ENCODE data around the gene SPP1.
"Not testable (repeated sequence)": the region's sequence is repeated elsewhere in the genome, so short reads cannot be mapped to it uniquely, and the experiment has no call there.

The SPP1 gene

GRCh38 chr4:87939978-87940690 is 35.4 kb upstream of the SPP1 start:
- H3K9me3 ChIP-seq (ENCODE audit: insufficient read depth, low read depth, low read length): no peaks in the 10 kb centered on the region
- H3K27me3 ChIP-seq (ENCODE audit: insufficient read depth, low read length): no peaks in the 10 kb centered on the region
- no peak overlapping the region for H3K9ac ChIP-seq (ENCODE audit: low read depth, low read length)
- H3K36me3 ChIP-seq (ENCODE audit: insufficient read depth, low read depth, low read length): peaks cover 8% of the 10 kb centered on the region
- peaks cover 7% of the 10 kb centered on the region; the same call in 1 of the 2 replicates for H3K4me1 ChIP-seq (ENCODE audit: insufficient read depth, low read length)
- H3K27ac ChIP-seq (ENCODE audit: low read length): no peak overlapping the region
- H3K4me3 ChIP-seq (ENCODE audit: low read length): no peak overlapping the region

GRCh38 chr4:87940809-87941208 is 34.7 kb upstream of the SPP1 start:
- H3K27me3 ChIP-seq (ENCODE audit: insufficient read depth, low read length); H3K9me3 ChIP-seq (ENCODE audit: insufficient read depth, low read depth, low read length); H3K36me3 ChIP-seq (ENCODE audit: insufficient read depth, low read depth, low read length); H3K4me3 ChIP-seq (ENCODE audit: low read length); H3K4me1 ChIP-seq (ENCODE audit: insufficient read depth, low read length); H3K27ac ChIP-seq (ENCODE audit: low read length); H3K9ac ChIP-seq (ENCODE audit: low read depth, low read length): not testable (repeated sequence)

- no peaks in the 10 kb centered on the region for H3K27me3 ChIP-seq (ENCODE audit: insufficient read depth, low read length)
- H3K4me1 ChIP-seq (ENCODE audit: insufficient read depth, low read length): no peaks in the 10 kb centered on the region
- no peak overlapping the region for H3K4me3 ChIP-seq (ENCODE audit: low read length)
- no peak overlapping the region for H3K27ac ChIP-seq (ENCODE audit: low read length)
- H3K9ac ChIP-seq (ENCODE audit: low read depth, low read length): no peak overlapping the region
- no peaks in the 10 kb centered on the region for H3K9me3 ChIP-seq (ENCODE audit: insufficient read depth, low read depth, low read length)
- no peaks in the 10 kb centered on the region for H3K36me3 ChIP-seq (ENCODE audit: insufficient read depth, low read depth, low read length)
Observed at GRCh38 chr4:87941537-87942392, 33.7 kb upstream of the SPP1 start.

GRCh38 chr4:87943660-87944149 is 31.8 kb upstream of the SPP1 start:
- Histone ChIP-seq H3K9ac (ENCODE audit: low read depth, low read length) (no peak overlapping the region), H3K4me3 (ENCODE audit: low read length) (no peak overlapping the region), H3K4me1 (ENCODE audit: insufficient read depth, low read length) (no peaks in the 10 kb centered on the region), H3K9me3 (ENCODE audit: insufficient read depth, low read depth, low read length) (no peaks in the 10 kb centered on the region), H3K36me3 (ENCODE audit: insufficient read depth, low read depth, low read length) (no peaks in the 10 kb centered on the region), H3K27ac (ENCODE audit: low read length) (no peak overlapping the region), H3K27me3 (ENCODE audit: insufficient read depth, low read length) (no peaks in the 10 kb centered on the region)

- H3K4me3 ChIP-seq (ENCODE audit: low read length): no peak overlapping the region
- no peaks in the 10 kb centered on the region for H3K27me3 ChIP-seq (ENCODE audit: insufficient read depth, low read length)
- no peaks in the 10 kb centered on the region for H3K36me3 ChIP-seq (ENCODE audit: insufficient read depth, low read depth, low read length)
- H3K9ac ChIP-seq (ENCODE audit: low read depth, low read length): no peak overlapping the region
- H3K4me1 ChIP-seq (ENCODE audit: insufficient read depth, low read length): no peaks in the 10 kb centered on the region
- no peak overlapping the region for H3K27ac ChIP-seq (ENCODE audit: low read length)
- no peaks in the 10 kb centered on the region for H3K9me3 ChIP-seq (ENCODE audit: insufficient read depth, low read depth, low read length)
Observed at GRCh38 chr4:87944967-87945366, 30.5 kb upstream of the SPP1 start.

- Histone ChIP-seq H3K9ac (ENCODE audit: low read depth, low read length) (no peak overlapping the region), H3K36me3 (ENCODE audit: insufficient read depth, low read depth, low read length) (no peaks in the 10 kb centered on the region), H3K27me3 (ENCODE audit: insufficient read depth, low read length) (no peaks in the 10 kb centered on the region), H3K4me3 (ENCODE audit: low read length) (no peak overlapping the region), H3K4me1 (ENCODE audit: insufficient read depth, low read length) (peaks cover 10% of the 10 kb centered on the region), H3K27ac (ENCODE audit: low read length) (no peak overlapping the region), H3K9me3 (ENCODE audit: insufficient read depth, low read depth, low read length) (no peaks in the 10 kb centered on the region)
Observed at GRCh38 chr4:87946766-87947165, 28.7 kb upstream of the SPP1 start.

- H3K36me3 ChIP-seq (ENCODE audit: insufficient read depth, low read depth, low read length): no peaks in the 10 kb centered on the region
- H3K27me3 ChIP-seq (ENCODE audit: insufficient read depth, low read length): no peaks in the 10 kb centered on the region
- H3K9ac ChIP-seq (ENCODE audit: low read depth, low read length): no peak overlapping the region
- H3K4me3 ChIP-seq (ENCODE audit: low read length): no peak overlapping the region
- H3K9me3 ChIP-seq (ENCODE audit: insufficient read depth, low read depth, low read length): no peaks in the 10 kb centered on the region
- H3K4me1 ChIP-seq (ENCODE audit: insufficient read depth, low read length): peaks cover 10% of the 10 kb centered on the region
- no peak overlapping the region for H3K27ac ChIP-seq (ENCODE audit: low read length)
Observed at GRCh38 chr4:87947381-87948160, 27.9 kb upstream of the SPP1 start.

GRCh38 chr4:87949961-87950360 is 25.6 kb upstream of the SPP1 start:
- Histone ChIP-seq H3K36me3 (ENCODE audit: insufficient read depth, low read depth, low read length) (no peaks in the 10 kb centered on the region), H3K4me3 (ENCODE audit: low read length) (no peak overlapping the region), H3K27ac (ENCODE audit: low read length) (no peak overlapping the region), H3K27me3 (ENCODE audit: insufficient read depth, low read length) (no peaks in the 10 kb centered on the region), H3K9ac (ENCODE audit: low read depth, low read length) (no peak overlapping the region), H3K9me3 (ENCODE audit: insufficient read depth, low read depth, low read length) (no peaks in the 10 kb centered on the region), H3K4me1 (ENCODE audit: insufficient read depth, low read length) (peaks cover 14% of the 10 kb centered on the region)

- H3K9ac ChIP-seq (ENCODE audit: low read depth, low read length): no peak overlapping the region
- H3K27ac ChIP-seq (ENCODE audit: low read length): no peak overlapping the region
- H3K36me3 ChIP-seq (ENCODE audit: insufficient read depth, low read depth, low read length): no peaks in the 10 kb centered on the region
- H3K27me3 ChIP-seq (ENCODE audit: insufficient read depth, low read length): no peaks in the 10 kb centered on the region
- 0 out of 2 replicates have a peak overlapping the region, but pooled peaks have one; percentile 22 for H3K4me3 ChIP-seq (ENCODE audit: low read length)
- H3K9me3 ChIP-seq (ENCODE audit: insufficient read depth, low read depth, low read length): no peaks in the 10 kb centered on the region
- peaks cover 19% of the 10 kb centered on the region for H3K4me1 ChIP-seq (ENCODE audit: insufficient read depth, low read length)
Observed at GRCh38 chr4:87950493-87950892, 25.0 kb upstream of the SPP1 start.

- Histone ChIP-seq H3K27me3 (ENCODE audit: insufficient read depth, low read length) (no peaks in the 10 kb centered on the region), H3K9ac (ENCODE audit: low read depth, low read length) (0 out of 2 replicates have a peak overlapping the region, but pooled peaks have one; percentile 10), H3K9me3 (ENCODE audit: insufficient read depth, low read depth, low read length) (no peaks in the 10 kb centered on the region), H3K4me3 (ENCODE audit: low read length) (peak overlapping the region; percentile 22; the same call in 1 of the 2 replicates), H3K4me1 (ENCODE audit: insufficient read depth, low read length) (peaks cover 25% of the 10 kb centered on the region), H3K36me3 (ENCODE audit: insufficient read depth, low read depth, low read length) (no peaks in the 10 kb centered on the region), H3K27ac (ENCODE audit: low read length) (no peak overlapping the region)
Observed at GRCh38 chr4:87950936-87951511, 24.5 kb upstream of the SPP1 start.

- Histone ChIP-seq H3K9ac (ENCODE audit: low read depth, low read length) (no peak overlapping the region), H3K27me3 (ENCODE audit: insufficient read depth, low read length) (no peaks in the 10 kb centered on the region), H3K36me3 (ENCODE audit: insufficient read depth, low read depth, low read length) (no peaks in the 10 kb centered on the region), H3K9me3 (ENCODE audit: insufficient read depth, low read depth, low read length) (no peaks in the 10 kb centered on the region), H3K4me3 (ENCODE audit: low read length) (no peak overlapping the region), H3K4me1 (ENCODE audit: insufficient read depth, low read length) (peaks cover 30% of the 10 kb centered on the region), H3K27ac (ENCODE audit: low read length) (no peak overlapping the region)
Observed at GRCh38 chr4:87953826-87954225, 21.7 kb upstream of the SPP1 start.

All from iPS-20b (cell line).